ENCODE data around the gene RELT. TPM values are rescaled to one million over a fixed set of nuclear protein-coding genes. Genes with fewer than 3 reads are reported as not detected.

RELT gene
- 2.2 and 3.7 TPM in 2 replicates for polyA plus RNA-seq

DNA sequence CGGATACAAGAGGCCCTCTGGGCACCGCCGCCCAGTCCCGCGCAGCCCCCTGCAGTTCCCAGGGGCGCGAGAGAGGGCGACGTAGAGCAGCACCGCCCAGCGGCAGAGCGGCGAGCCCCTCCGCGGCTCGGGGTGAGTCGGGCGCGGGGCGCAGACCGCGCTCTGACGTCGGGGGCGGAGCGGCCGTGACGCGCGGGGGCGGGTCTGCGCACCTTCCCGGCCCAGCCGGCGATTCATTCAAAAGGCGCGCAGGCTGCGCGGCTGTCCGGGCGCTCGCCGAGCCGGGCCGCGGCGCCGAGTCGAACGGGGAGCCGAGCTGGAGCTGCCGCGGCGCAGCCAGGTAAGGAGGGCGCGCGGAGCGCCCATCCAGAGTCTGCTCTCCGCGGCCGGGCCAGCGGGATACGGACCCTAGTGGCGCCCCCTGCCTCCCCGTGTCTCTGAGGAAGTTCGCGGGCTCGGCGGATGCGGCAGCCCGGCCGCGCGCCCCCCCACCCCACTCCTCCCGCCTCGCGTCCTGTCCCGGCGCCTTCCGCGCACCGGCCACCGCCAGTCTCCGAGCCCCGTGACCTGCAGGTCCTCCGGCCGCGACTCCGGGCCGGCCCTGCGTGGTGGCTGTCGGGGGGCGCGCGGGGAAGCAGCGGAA lies at the start of gene RELT:
TSS of gene RELT (plus strand) at position 240 of the 643 bp plus-strand sequence. CDS start 12,738 bp downstream, outside the sequence.

Other genes starting within 250 kb of the RELT start
- gene FCHSD2, start 234.1 kb upstream of the RELT start, polyA plus RNA-seq = 3.4 and 3.6 TPM in 2 replicates
- gene P2RY2, start 158.1 kb upstream of the RELT start, polyA plus RNA-seq = not detected in 2 replicates
- not detected in 2 replicates for gene P2RY6, start 104.1 kb upstream of the RELT start, polyA plus RNA-seq
- 6.8 and 9.3 TPM in 2 replicates for gene ARHGEF17, start 68.1 kb upstream of the RELT start, polyA plus RNA-seq
- gene FAM168A, start 221.7 kb downstream of the RELT start, polyA plus RNA-seq = 10.1 and 10.7 TPM in 2 replicates